Measurements from ENCODE around the gene NDUFS1. TPM values are rescaled to one million over a fixed set of nuclear protein-coding genes. Genes with fewer than 3 reads are reported as not detected.
"Not testable (repeated sequence)": the region's sequence is repeated elsewhere in the genome, so short reads cannot be mapped to it uniquely, and the experiment has no call there.

The NDUFS1 gene
- total RNA-seq, 1 donor: 37.7 TPM

DNA sequence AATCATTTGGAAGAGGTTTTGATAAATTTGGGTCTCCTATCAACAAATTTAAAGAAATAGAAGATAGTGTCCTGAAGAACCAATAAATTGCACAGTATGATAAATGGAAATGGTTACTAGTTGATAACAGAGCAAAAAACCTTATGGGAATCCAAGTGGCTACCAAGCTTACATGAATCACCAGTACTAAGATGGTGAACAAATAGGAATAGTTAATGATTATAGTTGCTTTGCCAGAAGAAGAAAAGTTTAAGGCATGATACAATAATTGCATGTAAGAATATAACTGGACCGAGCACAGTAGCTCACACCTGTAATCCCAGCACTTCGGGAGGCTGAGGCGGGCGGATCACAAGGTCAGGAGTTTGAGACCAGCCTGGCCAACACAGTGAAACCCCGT lies 53.7 kb downstream of the NDUFS1 start:
- no peak for DNase-seq (ENCODE audit: low read depth in 2 of 3, low spot score in 2 of 3)

DNA sequence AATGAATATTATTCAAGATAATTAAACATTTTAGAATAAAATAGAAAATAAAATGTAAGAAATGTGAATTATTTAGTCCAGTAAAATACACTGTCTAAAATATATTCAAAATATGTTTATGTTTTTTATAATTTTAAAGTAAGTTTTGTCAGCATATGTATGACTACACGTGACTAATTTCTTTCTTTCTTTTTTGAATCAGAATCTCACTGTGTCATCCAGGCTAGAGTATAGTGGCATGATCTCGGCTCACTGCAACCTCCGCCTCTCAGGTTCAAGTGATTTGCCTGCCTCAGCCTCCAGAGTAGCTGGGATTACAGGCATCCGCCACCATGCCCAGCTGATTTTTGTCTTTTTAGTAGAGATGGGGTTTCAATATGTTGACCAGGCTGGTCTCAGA lies 54.2 kb downstream of the NDUFS1 start:
- DNase-seq (ENCODE audit: low read depth in 2 of 3, low spot score in 2 of 3): no peak

DNA sequence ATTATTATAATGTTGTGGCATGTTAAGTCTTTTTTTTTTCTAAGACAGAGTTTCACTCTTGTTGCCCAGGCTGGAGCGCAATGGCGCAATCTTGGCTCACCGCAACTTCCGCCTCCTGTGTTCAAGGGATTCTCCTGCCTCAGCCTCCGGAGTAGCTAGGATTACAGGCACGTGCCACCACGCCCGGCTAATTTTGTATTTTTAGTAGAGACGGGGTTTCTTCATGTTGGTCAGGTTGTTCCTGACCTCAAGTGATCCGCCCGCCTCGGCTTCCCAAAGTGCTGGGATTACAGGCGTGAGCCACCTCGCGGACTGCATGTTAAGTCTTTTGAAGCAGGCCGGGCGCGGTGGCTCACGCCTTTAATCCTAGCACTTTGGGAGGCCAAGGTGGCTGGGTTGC lies 60.4 kb downstream of the NDUFS1 start:
- not testable (repeated sequence) for DNase-seq (ENCODE audit: low read depth in 2 of 3, low spot score in 2 of 3)

DNA sequence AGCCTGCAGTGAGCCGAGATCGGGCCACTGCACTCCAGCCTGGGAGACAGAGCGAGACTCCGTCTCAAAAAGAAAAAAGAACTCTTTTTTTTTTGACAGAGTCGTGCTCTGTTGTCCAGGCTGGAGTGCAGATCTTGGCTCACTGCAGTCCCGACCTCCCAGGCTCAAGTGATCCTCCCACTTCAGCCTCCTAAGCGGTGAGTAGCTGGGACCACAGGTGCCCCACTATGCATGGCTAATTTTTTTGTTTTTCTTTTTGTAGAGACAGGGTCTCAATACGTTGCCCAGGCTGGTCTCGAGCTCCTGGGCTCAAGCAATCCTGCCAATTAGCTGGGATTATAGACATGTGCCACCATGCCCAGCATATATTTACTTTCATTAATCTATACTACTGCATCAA lies 60.8 kb downstream of the NDUFS1 start:
- no peak for DNase-seq (ENCODE audit: low read depth in 2 of 3, low spot score in 2 of 3)

DNA sequence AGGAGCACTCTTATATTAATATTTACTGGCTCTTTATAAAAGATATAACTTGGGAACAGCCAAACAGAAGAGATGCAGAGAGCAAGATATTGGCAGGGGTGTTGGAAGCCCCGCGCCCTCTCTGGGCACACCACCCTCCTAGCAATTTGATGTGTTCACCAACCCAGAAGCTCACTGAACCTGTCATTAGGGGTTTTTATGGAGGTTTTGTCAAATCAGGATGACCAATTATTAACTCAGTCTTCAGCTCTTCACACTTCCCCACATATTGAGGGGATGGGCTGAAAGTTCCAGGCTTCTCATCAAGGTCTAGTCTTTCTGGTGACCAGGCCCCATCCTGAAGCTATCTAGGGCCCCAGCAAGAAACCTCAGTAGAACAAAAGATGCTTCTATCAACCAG lies 62.4 kb downstream of the NDUFS1 start:
- DNase-seq (ENCODE audit: low read depth in 2 of 3, low spot score in 2 of 3): no peak

DNA sequence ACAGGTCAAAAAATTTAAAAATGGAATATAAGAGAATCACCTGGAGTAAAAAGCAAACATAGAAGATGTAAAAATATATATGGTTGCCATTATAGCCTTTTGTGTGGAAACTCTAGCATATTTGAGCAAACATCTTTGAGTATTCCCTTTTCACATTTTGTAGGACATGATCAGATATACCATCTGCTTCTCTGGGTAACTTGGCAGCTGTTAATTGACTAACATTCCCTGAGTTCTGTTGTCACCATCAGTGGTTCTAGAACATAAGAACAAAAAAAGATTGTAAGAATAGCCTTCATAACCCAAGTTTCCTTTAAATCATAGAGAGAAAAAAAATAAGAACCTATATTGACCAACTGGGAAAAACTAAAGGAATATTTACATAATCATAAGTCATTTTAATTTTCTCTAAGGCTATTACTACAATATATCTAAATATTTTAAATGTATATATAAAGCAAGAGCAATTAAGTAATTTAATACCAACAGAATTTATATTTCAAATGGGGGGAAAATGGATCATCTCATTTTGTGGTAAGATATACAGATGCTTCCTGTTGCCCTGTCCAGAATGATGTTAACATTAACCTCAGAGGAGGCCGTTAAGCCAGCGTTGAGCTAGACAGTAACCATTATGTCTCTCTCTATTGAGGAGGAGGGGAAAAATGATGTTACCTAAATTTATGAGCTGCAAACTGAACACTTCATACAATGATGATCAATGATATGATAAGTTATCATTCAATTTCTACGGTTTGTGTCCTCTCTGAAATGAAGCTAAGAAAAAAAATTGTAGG lies 63.5 kb downstream of the NDUFS1 start:
- peak in 2 of 3 donors; percentile 69 to 88 for DNase-seq (ENCODE audit: low read depth in 2 of 3, low spot score in 2 of 3)

DNA sequence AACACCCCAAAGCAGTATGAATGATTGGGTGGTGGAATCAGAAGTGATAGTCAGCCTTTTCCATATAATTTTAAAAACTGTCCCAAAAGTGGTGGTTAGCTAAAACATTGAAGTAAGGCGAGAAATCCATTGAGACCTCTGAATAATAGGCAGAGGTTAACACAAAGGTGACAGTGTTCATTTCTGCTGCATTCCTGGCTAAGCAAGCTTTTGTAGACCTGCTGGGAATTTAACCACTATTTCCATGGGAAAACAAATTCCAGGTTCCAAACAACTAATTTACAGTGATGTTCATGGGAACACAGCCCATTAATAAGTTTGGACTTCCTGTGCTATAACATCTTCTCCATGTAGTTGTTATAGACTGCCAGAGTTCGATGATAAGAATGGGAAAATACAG lies 66.9 kb downstream of the NDUFS1 start:
- no peak for DNase-seq (ENCODE audit: low read depth in 2 of 3, low spot score in 2 of 3)

DNA sequence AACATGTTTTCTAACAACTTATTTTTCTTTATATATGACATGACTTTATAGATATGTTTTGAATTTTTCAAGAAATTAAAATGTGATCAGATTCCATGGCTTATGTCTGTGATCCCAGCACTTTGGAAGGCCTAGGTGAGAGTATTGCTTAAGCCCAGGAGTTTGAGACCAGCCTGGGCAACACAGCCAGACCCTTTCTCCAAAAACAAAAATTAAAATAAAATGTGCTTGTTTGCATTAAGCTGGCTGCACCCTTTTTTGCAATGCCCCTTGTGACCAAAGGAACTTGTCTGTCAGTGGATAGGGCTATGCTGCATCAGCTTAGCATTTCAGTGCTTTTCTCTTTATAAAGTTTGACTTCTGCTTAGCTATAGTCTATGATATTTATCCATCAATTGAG lies 71.0 kb downstream of the NDUFS1 start:
- DNase-seq (ENCODE audit: low read depth in 2 of 3, low spot score in 2 of 3): no peak

DNA sequence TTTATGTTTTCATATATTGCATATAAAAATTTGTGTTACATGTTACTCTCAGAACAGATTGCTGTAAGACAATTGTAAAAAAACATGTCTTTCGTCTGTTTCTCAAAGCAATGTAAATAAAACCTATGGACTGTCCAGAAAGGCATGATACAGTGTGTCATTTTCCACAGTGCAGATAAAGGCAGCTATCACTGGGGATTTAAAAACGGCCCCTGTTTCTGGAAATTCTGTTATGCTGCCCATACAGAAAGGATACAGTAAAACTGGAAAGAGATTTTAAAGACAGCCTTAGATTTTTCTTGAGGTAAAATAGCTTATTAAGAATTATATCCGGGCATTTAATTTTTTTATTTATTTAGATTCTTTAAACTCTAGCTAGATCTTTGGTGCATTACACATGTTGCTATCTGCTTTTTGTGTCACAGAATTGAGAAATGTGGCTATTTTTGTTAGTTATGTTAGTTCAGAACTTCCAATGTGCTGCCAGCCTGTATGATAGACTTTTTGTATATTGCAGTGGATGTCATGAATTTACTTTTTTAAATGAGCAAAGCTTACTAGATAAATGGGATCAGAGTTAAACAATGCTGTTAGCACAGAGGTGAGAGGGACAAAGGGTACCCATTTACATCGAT lies 72.4 kb downstream of the NDUFS1 start:
- peak in 1 of 3 donors; percentile 12 for DNase-seq (ENCODE audit: low read depth in 2 of 3, low spot score in 2 of 3)

DNA sequence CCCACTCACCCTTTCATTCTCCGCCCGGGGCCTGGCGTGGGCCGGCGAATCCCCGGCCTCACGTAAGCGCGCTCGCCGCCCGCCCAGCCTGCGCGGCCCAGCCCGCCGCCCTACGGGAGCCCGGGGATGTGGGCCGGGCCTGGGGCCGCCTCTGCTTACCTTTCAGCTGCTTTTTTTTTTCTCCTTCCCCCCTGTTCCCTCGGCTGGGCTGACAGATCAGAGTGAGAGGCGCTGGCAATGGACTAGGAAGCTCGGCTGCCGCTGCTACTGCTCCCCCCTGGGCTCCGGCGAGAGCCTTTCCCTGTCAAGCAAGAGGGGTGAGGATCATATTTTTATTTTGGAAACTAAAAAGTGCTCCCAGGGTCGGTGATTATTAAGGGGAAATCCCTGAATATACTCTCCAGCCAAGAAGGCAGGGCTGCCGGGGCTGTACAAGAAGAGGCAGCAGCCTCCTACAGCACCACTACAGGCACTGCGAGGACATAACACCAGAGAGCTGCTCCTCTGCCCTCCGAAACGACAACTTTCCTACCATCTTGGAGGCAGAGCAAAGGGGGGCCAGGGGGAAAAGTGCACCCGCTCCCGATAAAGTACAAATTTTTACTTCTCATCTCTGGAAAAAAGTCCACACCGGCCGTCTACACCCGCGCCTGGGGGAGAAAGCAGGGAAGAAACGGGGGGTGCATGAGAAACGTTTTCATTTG lies 73.3 kb downstream of the NDUFS1 start, which contains the start of gene INO80D:
TSS of gene INO80D (minus strand) at position 433 of the 704 bp plus-strand sequence. CDS start 23,158 bp downstream, outside the sequence.
- DNase-seq (ENCODE audit: low read depth in 2 of 3, low spot score in 2 of 3): peak; percentile 72 to 90 (median 84)

DNA sequence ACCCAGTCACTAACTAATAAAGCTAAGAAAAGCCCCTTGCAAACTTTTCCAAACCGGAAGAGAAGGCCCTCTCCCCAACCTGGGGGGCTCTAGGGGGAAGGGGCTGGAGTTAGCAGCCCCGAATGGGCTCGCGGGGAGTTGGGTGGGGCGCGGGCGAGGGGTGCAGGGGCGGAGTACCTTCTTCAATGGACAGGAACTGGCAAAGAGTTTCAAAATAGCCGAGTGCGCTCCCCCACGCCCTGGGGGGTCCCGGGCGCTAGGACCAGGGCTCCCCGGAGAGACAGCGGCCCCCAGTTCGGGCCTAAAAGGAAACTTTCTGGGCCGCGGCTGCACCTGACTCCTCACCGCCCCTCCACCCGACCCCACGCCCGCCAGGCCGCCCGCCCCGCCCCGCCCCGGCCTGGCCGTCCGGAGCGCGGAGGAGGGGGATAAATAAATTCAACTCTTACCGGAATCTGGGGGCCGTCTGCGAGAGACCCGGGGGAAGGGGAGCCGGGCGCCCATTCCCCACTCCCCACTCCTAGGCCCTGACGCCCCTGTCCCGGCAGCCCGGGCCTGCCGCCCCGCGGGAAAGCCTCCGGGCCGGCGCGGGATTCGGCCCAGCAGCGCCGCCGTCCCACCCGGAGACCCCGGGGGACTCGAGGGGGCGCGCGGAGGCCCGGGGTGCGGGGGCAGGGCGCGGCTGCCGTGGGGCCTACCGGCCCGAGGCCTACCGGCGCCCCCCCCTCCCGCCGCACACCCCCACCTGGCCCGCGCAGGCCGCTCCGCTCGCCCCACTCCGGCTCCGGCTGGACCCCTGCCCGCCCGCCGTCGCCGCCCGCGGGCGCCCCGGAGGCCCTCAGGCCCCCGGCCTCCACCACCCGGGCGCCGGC lies 74.1 kb downstream of the NDUFS1 start:
- peak; percentile 47 to 59 (median 51) for DNase-seq (ENCODE audit: low read depth in 2 of 3, low spot score in 2 of 3)

DNA sequence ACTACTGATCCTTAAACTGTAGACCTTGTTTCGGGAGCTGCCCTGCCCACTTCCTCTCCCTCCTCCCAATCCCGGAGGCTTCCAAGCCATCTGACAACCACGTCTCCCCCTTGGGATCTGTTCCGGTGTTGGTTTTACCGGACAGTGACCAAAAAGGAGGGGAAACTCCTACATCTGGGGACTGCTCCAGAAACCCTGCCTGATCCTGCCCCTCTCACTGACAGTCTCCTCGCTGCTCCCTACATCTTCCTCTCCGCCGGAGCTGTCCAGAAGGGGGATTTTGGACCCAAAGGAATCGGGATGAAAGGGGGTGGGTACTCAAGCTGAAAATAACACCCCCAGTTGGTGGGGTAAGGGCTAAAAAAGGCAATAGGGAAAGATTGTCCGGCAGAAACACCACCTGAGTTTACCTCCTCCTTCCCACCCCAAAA lies 74.8 kb downstream of the NDUFS1 start:
- peak in 2 of 3 donors; percentile 13 to 17 for DNase-seq (ENCODE audit: low read depth in 2 of 3, low spot score in 2 of 3)

DNA sequence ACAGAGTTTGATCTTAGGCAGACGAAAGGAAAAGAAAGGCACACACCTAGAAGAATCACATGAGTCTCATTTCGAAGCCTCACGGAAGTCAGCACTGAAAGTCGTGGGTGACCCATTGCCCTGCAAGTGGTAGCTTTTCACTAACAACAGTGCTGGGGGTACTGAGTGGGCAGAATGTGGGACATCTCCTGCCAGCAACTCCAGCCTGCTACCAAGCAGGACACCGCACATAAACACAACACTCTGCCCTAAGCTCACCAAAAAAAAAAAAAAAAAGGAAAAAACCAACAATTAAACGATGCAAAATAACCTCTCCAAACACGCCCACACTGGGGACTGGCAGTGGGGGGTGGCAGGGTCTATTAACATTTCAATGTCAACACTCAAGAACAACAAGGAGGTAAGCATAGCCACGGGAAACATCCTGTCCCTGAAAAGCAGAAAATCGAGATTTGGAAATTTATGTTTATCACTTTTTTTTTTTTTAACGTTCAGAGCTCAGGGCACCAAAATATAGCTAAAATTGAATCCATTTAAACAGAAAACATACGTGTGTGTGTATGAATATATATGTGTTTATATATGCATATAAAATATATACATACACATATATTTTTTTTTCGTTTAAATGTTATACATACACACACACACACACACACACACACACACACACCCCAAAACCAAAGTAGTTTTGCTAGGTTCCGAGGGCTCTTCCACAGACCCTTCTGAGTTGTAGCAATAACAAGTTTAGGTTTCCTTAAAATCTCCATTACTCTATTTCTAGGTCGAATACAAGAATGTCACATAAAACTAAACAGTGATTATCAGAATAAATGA lies 75.4 kb downstream of the NDUFS1 start:
- peak in 1 of 3 donors; percentile 24 for DNase-seq (ENCODE audit: low read depth in 2 of 3, low spot score in 2 of 3)

DNA sequence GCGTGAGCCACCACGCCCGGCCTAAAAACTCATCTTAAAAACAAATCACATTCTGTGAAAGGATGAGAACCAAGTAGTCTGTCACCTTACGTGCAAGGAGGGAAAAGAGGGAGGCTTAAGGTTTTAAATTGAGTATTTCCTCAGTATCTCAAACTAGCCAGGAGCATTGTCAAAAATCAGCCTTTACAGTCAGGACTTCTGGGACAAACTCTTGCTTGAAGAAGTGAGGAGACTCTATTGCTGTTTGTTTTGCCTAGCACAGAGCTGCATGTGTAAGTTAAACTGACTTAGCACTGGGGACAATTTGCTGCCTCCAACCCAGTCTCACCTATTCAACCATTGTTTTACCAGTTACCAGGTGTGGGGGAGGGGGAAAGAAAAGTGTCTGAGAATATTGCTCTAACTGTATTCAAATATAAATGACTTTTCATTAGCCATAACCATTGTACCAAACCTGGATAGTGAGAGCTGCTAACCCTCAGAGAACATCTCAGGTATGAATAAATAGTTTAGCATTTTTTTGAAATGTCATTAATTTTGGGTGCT lies 76.9 kb downstream of the NDUFS1 start:
- DNase-seq (ENCODE audit: low read depth in 2 of 3, low spot score in 2 of 3): no peak

DNA sequence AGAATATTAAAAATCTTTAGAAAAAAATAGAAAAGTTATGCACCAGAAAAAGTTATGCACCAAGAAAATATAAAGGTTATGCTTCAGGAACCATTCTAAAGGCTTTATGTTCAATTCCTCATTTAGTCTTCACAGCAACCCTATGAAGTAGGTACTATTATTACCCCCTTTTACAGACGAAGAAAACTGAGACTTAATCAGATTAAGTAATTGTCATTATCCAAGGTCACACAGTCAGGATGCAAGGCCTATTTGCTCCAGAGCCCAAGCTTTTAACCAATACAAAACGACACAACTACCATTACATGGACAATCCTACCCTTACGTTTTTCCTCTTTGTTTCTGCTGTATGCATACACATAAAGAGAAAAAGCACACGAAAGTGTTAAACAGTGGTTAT lies 78.3 kb downstream of the NDUFS1 start:
- no peak for DNase-seq (ENCODE audit: low read depth in 2 of 3, low spot score in 2 of 3)

DNA sequence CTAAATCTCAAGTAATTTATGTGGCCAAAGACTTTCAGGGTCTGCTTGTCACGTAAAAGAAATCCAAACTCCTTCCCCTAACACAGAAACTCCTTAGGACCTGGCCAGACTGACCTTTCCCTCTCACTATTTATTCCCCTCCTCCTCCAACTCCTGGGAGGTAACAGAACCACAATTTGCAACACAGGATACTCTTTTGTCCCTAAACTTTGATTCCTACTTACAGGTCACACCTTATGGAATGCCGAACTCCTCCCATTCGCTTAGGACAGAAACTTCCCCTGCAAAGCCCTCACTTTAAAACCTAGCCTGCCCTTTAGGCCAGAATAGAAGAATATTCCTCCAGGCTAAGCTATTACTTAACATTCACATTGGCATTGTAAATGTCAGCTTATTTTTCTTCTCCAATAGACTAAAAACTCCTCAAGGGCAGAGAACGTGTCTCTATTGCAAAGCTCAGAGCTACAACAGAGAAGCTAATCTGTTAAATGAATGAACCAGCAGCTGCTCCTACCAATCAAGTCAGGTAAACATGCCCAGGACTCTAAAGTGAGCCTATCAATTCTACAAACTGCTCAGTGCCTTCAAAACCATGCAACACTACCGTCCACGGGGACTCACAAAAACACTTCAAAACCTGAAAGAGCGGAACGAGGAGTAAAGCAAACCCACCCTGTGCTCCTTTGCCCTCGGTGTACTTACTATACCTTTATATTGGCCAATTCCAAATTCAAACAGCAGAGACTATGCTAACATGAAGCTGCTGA lies 79.4 kb downstream of the NDUFS1 start:
- no peak for DNase-seq (ENCODE audit: low read depth in 2 of 3, low spot score in 2 of 3)

DNA sequence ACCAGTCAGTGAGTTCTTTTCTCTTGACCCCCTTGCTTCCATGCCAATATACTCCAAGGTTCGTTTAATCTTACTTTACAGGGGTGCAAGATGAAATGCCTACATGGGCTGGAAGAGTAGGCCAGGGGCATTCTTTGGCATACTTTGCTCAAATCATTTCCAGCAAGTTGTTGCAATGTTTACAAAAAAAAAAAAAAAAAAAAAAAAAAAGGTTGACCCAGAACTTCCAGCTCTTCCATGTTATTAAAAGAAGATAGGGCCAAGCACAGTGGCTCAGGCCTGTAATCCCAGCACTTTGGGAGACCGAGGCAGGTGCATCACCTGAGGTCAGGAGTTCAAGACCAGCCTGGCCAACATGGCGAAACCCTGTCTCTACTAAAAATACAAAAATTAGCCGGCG lies 81.4 kb downstream of the NDUFS1 start:
- not testable (repeated sequence) for DNase-seq (ENCODE audit: low read depth in 2 of 3, low spot score in 2 of 3)

DNA sequence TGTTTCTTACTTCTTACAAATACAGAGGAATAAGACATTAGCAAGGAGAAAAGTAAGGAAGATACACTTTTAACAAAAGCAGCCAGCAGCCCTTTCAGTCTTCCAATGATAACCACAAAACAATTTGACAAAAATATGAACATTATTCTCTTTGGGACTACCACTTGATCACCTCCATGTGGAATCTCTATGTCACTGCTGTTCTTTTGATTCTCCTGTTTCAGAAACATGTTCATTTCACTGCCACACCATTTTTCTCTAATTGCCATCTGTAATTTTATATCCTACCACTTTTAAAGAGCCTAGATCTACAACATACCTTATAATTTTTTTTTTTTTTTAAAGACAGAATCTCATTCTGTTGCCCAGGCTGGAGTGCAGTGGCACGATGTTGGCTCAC lies 84.1 kb downstream of the NDUFS1 start:
- no peak for DNase-seq (ENCODE audit: low read depth in 2 of 3, low spot score in 2 of 3)

DNA sequence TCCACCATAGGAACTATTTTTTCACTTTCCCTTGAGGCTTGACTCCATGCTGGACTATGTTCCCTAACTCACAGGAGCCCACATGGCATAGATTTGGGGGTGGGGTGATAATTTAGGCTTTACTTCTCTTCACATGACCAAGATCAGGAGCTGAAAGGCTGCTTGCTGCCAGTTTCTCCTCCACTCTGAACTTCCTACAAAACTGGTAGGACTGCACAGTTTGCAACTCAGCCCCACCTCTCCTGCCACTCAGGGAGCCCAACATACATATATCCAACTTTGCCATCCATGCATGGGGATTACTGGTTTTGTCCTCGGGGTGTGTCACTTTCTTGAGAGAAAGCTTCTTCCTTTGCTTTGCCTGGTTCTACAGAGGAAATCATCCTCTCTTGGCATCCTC lies 87.4 kb downstream of the NDUFS1 start:
- DNase-seq (ENCODE audit: low read depth in 2 of 3, low spot score in 2 of 3): no peak

Measured in hematopoietic multipotent progenitor cell (in vitro differentiated cells).